Gastrocnemius medialis (tissue), 4 donors: ENCODE measurements around the gene FAM98C. TPM values are rescaled to one million over a fixed set of nuclear protein-coding genes. Genes with fewer than 3 reads are reported as not detected.
"Not testable (repeated sequence)": the region's sequence is repeated elsewhere in the genome, so short reads cannot be mapped to it uniquely, and the experiment has no call there.

ENCODE experiments used
- ATAC-seq, 2 donors: fragments of 150-250 bp; one replicate each; pipeline ENCODE4 v1.9.1; 2016
- DNase-seq, 2 donors: peaks; one replicate each; pipeline ENCODE4 v3.0.0-alpha.2; 2019
- H3K27ac ChIP-seq, 4 donors: fragments of 200-600 bp; sonication (generic); 1 replicate in 1 of 4; 2 replicates in 3 of 4; pipeline ENCODE4 v1.5.1; 2016 to 2018; ENCODE audit warnings: mild to moderate bottlenecking in 2 of 4, moderate library complexity in 1 of 4
- H3K27me3 ChIP-seq, 3 donors: fragments of 200-600 bp; sonication (generic) in 2 of 3; 1 replicate in 1 of 3; 2 replicates in 2 of 3; pipeline versions ENCODE4 v1.5.1 to v1.6.0; 2016 to 2019; ENCODE audit warnings: mild to moderate bottlenecking in 1 of 3, moderate library complexity in 1 of 3
- H3K36me3 ChIP-seq, 2 donors: fragments of 200-600 bp; sonication (generic) in 1 of 2; one replicate each; pipeline ENCODE4 v1.5.1; 2017 to 2018
- H3K4me1 ChIP-seq, 2 donors: fragments of 200-600 bp; sonication (generic) in 1 of 2; one replicate each; pipeline ENCODE4 v1.5.1; 2016 to 2017; ENCODE audit warnings: mild to moderate bottlenecking in 2 of 2
- H3K4me3 ChIP-seq, 4 donors: fragments of 200-600 bp; sonication (generic) in 3 of 4; 1 replicate in 1 of 4; 2 replicates in 3 of 4; pipeline ENCODE4 v1.5.1; 2016 to 2019; ENCODE audit warnings: mild to moderate bottlenecking in 2 of 4
- H3K9me3 ChIP-seq, 3 donors: fragments of 200-600 bp; sonication (generic) in 2 of 3; 1 replicate in 1 of 3; 2 replicates in 2 of 3; pipeline ENCODE4 v1.5.1; 2016 to 2019
- CTCF ChIP-seq, 5 experiments: fragments of 450-650 bp in 3 of 5; fragments of 200-600 bp in 2 of 5; sonication (generic) in 2 of 5; IDR thresholded peaks in 4 of 5; conservative IDR thresholded peaks in 1 of 5; 1 replicate in 4 of 5; 2 replicates in 1 of 5; pipeline ENCODE4 v1.5.1; 2016 to 2019; ENCODE audit warnings: antibody characterized with exemption in 5 of 5, mild to moderate bottlenecking in 3 of 5, moderate library complexity in 3 of 5
- POLR2A ChIP-seq, 2 donors: fragments of 450-650 bp; IDR thresholded peaks; one replicate each; pipeline ENCODE4 v1.6.1; 2017; ENCODE audit warnings: antibody characterized with exemption in 2 of 2, mild to moderate bottlenecking in 2 of 2, moderate library complexity in 2 of 2
- in situ Hi-C, 4 donors: fragments of 200-750 bp; cut with MboI; loops; one replicate each; pipeline versions ENCODE4 v1.15.0 to v1.8.0; 2017; ENCODE audit warnings: low sequenced_read_pairs in 4 of 4
- intact Hi-C: fragments of 100-400 bp; cut with DNase I; formaldehyde crosslinking; loops from one replicate; pipeline ENCODE4 v1.15.1; 2023; ENCODE audit warnings: low total_unique reads
- total RNA-seq, 4 donors: library from RNA; depleted of rRNA; stranded (reverse); fragments of >200 nt; gene quantifications; one replicate each; pipeline versions ENCODE4 v1.1.0 to v1.2.3, GENCODE V29; 2016

The FAM98C gene
- total RNA-seq, 4 donors from 2014 or later = 1.9 to 17.4 (median 3.3) TPM

- H3K27me3 ChIP-seq = peaks cover 21 to 34% (median 25%) of the 10 kb centered on the region in 3 donors
- H3K9me3 ChIP-seq = no peaks in the 10 kb centered on the region
- no peak overlapping the region for H3K27ac ChIP-seq
- ATAC-seq (no peak), DNase-seq (no peak)
- peaks cover 5 to 14% of the 10 kb centered on the region in 2 donors for H3K4me1 ChIP-seq
- intact Hi-C loops (no loop called here), in situ Hi-C loops (no loop called here)
- H3K36me3 ChIP-seq = no peaks in the 10 kb centered on the region
- TF ChIP-seq POLR2A (IDR thresholded peaks at IDR 0.05) = no peak
- TF ChIP-seq CTCF (IDR thresholded peaks at IDR 0.05 in 4 of 5, conservative IDR thresholded peaks at IDR 0.05 in 1 of 5) = no peak
- no peak overlapping the region for H3K4me3 ChIP-seq
Observed at GRCh38 chr19:38360351-38360750, 42.5 kb upstream of the FAM98C start.

DNA sequence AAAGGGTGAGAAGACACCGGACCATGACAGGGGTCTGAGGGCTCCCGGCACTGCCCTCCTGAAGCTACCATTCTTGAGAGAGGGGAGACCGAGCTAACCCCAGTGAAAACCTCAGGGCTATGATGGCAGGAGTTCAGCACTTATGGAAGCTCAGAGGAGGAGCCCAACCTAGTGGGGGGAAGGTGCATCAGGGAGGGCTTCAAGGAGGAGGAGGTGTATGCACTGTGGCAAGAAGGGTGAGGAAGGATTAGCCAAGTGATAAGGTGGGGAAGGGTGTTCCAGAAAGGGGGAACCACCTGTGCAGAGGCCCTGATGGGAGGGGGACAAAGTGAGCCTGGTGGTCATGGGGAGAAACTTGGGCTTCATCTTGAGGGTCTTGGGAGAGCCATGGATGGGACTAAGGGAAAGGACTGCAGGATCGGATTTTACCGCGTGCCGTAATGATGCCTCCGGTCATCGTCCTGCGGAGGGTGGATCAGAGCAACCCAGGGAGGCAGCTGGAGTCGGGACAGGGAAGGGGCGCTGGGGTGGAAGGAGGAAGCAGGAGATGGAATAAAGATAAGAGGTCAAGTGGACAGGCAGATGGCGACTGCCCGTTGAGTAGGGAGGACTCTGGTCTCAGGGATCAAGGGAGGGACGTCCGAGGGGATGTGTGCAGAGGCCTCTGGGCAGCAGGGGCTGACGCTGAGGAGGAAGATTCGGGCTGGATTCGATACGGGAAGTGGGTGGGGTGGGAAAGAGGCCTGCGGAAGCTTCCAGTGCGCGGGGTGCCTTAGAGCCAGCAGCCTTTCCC is 41.9 kb upstream of the FAM98C start:
- Histone ChIP-seq H3K27ac (peak overlapping the region in 1 of 4 donors; percentile 18), H3K4me3 (peak overlapping the region; percentile 45 to 71 (median 70)), H3K9me3 (no peaks in the 10 kb centered on the region), H3K4me1 (peaks cover 5 to 14% of the 10 kb centered on the region in 2 donors), H3K27me3 (peaks cover 21 to 31% (median 25%) of the 10 kb centered on the region in 3 donors), H3K36me3 (no peaks in the 10 kb centered on the region)
- intact Hi-C loops = no loop called here
- no peak for DNase-seq
- no peak for ATAC-seq
- TF ChIP-seq CTCF (IDR thresholded peaks at IDR 0.05 in 4 of 5, conservative IDR thresholded peaks at IDR 0.05 in 1 of 5) (no peak), POLR2A (IDR thresholded peaks at IDR 0.05) (no peak)
- in situ Hi-C loops = no loop called here

DNA sequence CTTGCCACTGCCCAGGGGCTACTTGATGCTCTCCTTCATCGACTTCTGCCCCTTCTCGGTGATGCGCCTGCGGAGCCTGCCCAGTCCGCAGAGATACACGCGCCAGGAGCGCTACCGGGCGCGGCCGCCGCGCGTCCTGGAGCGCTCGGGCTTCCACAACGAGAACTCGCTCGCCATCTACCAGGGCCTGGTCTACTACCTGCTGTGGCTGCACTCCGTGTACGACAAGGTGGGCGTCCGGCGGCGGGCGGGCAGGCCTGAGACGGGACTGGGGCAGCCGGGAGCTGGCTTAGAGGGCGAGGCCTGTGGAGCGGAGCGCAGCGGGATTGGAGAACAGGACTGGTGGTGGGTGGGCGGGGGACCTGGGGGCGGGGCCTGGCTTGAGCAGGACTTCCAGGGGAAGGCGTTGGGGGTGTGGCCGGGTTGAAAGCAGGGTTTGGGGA is 41.2 kb upstream of the FAM98C start:
- peaks cover 5 to 14% of the 10 kb centered on the region in 2 donors for H3K4me1 ChIP-seq
- in situ Hi-C loops (no loop called here), intact Hi-C loops (no loop called here)
- peak overlapping the region; percentile 45 to 71 (median 70) for H3K4me3 ChIP-seq
- ATAC-seq = peak; percentile 65 to 81
- H3K9me3 ChIP-seq = no peaks in the 10 kb centered on the region
- peaks cover 16 to 32% (median 20%) of the 10 kb centered on the region in 3 donors for H3K27me3 ChIP-seq
- TF ChIP-seq POLR2A (IDR thresholded peaks at IDR 0.05) = no peak
- TF ChIP-seq CTCF (IDR thresholded peaks at IDR 0.05 in 4 of 5, conservative IDR thresholded peaks at IDR 0.05 in 1 of 5) = peak in 3 of 5 experiments; percentile 16 to 38 (median 34)
- peak in 1 of 2 donors; percentile 34 for DNase-seq
- H3K36me3 ChIP-seq = no peaks in the 10 kb centered on the region
- H3K27ac ChIP-seq = peak overlapping the region in 2 of 4 donors; percentile 18 to 41

GRCh38 chr19:38362076-38362945 is 40.6 kb upstream of the FAM98C start:
- in situ Hi-C loops (no loop called here), intact Hi-C loops (no loop called here)
- H3K9me3 ChIP-seq = no peaks in the 10 kb centered on the region
- H3K36me3 ChIP-seq = no peaks in the 10 kb centered on the region
- H3K27ac ChIP-seq = peak overlapping the region in 3 of 4 donors; percentile 31 to 50 (median 41)
- peaks cover 14 to 32% (median 20%) of the 10 kb centered on the region in 3 donors for H3K27me3 ChIP-seq
- peaks cover 5 to 14% of the 10 kb centered on the region in 2 donors for H3K4me1 ChIP-seq
- DNase-seq = peak in 1 of 2 donors; percentile 41
- TF ChIP-seq CTCF (IDR thresholded peaks at IDR 0.05 in 4 of 5, conservative IDR thresholded peaks at IDR 0.05 in 1 of 5) (no peak), POLR2A (IDR thresholded peaks at IDR 0.05) (no peak)
- peak; percentile 32 to 35 for ATAC-seq
- H3K4me3 ChIP-seq = peak overlapping the region; percentile 45 to 71 (median 70)

- H3K36me3 ChIP-seq, H3K27ac ChIP-seq, ATAC-seq, H3K9me3 ChIP-seq, DNase-seq, in situ Hi-C loops, intact Hi-C loops: not testable (repeated sequence)
- Histone ChIP-seq H3K27me3 (peaks cover 14 to 30% (median 20%) of the 10 kb centered on the region in 3 donors), H3K4me1 (peaks cover 5 to 14% of the 10 kb centered on the region in 2 donors), H3K4me3 (peak overlapping the region in 3 of 4 donors; percentile 69 to 71 (median 70))
Observed at GRCh38 chr19:38362946-38363688, 39.8 kb upstream of the FAM98C start.
